SU-DHL-6 (cell line): ENCODE data around the gene TMEM62.

Experiments
- H2AFZ ChIP-seq: fragments of 200-600 bp; sonication (generic); 2 replicates; pipeline ENCODE4 v1.6.1; 2014; ENCODE audit warnings: low read depth, mild to moderate bottlenecking, moderate library complexity, mixed read lengths, antibody characterized with exemption, low read length; ENCODE audit not compliant: severe bottlenecking
- H3F3A ChIP-seq: fragments of 200-600 bp; shearing (Covaris generic); 2 replicates; pipeline ENCODE4 v1.6.0; 2016; ENCODE audit warnings: antibody characterized with exemption, mild to moderate bottlenecking; ENCODE audit not compliant: insufficient read depth
- H3K27ac ChIP-seq: fragments of 200-600 bp; sonication (generic); 2 replicates; pipeline ENCODE4 v1.5.1; 2016; ENCODE audit warnings: low read depth, mild to moderate bottlenecking, low read length, moderate library complexity, mixed read lengths
- H3K27me3 ChIP-seq: fragments of 200-600 bp; sonication (generic), shearing (Covaris generic); 2 replicates; pipeline ENCODE4 v1.6.0; 2014; ENCODE audit warnings: mild to moderate bottlenecking, low read length
- H3K36me3 ChIP-seq: fragments of 200-600 bp; sonication (generic); 2 replicates; pipeline ENCODE4 v1.6.1; 2014; ENCODE audit warnings: mild to moderate bottlenecking, low read length, mixed read lengths
- H3K4me2 ChIP-seq: fragments of 300-600, 200-600 bp; shearing (Covaris generic), sonication (generic); 2 replicates; pipeline ENCODE4 v1.6.0; 2014; ENCODE audit warnings: low read length, low read depth, mild to moderate bottlenecking; ENCODE audit not compliant: poor library complexity, severe bottlenecking
- H3K4me3 ChIP-seq: fragments of 200-600 bp; sonication (generic); 2 replicates; pipeline ENCODE4 v1.5.1; 2014; ENCODE audit warnings: antibody characterized with exemption, low read length, mild to moderate bottlenecking, mixed read lengths; ENCODE audit not compliant: insufficient read depth, poor library complexity, severe bottlenecking
- H3K79me2 ChIP-seq: fragments of 200-600 bp; sonication (generic); 2 replicates; pipeline ENCODE4 v1.6.1; 2014; ENCODE audit warnings: mild to moderate bottlenecking, low read length, moderate library complexity; ENCODE audit not compliant: insufficient read depth
- H3K9ac ChIP-seq: fragments of 200-600 bp; sonication (generic); 2 replicates; pipeline ENCODE4 v1.7.0; 2014; ENCODE audit warnings: mild to moderate bottlenecking, low read length
- H3K9me2 ChIP-seq: fragments of 200-600 bp; sonication (generic); replicated peaks from 2 replicates; pipeline ENCODE4 v1.6.1; 2014; ENCODE audit warnings: low read length; ENCODE audit not compliant: insufficient read depth
- H3K9me3 ChIP-seq: fragments of 200-600 bp; sonication (generic); 2 replicates; pipeline ENCODE4 v1.6.1; 2014; ENCODE audit warnings: low read length, mixed read lengths; ENCODE audit not compliant: insufficient read depth
- H4K20me1 ChIP-seq: fragments of 200-600 bp; sonication (generic); 2 replicates; pipeline ENCODE4 v1.6.1; 2014; ENCODE audit warnings: low read depth, mild to moderate bottlenecking, antibody characterized with exemption, low read length, moderate library complexity, mixed read lengths
- EZH2phosphoT487 ChIP-seq: fragments of 200-600 bp; sonication (generic), shearing (Covaris generic); conservative IDR thresholded peaks from 2 replicates; pipeline ENCODE4 v1.6.1; 2018; ENCODE audit warnings: mild to moderate bottlenecking, antibody characterized with exemption, low read length, moderate library complexity, mixed read lengths
- TF ChIP-seq, protein P1 (sequence below): fragments of 200-600 bp; sonication (generic); IDR thresholded peaks from one replicate; pipeline ENCODE4 v1.5.1; 2017; ENCODE audit warnings: antibody characterized with exemption, mild to moderate bottlenecking, low read length, moderate library complexity; ENCODE audit not compliant: insufficient read depth, poor library complexity, severe bottlenecking

The TMEM62 gene

DNA sequence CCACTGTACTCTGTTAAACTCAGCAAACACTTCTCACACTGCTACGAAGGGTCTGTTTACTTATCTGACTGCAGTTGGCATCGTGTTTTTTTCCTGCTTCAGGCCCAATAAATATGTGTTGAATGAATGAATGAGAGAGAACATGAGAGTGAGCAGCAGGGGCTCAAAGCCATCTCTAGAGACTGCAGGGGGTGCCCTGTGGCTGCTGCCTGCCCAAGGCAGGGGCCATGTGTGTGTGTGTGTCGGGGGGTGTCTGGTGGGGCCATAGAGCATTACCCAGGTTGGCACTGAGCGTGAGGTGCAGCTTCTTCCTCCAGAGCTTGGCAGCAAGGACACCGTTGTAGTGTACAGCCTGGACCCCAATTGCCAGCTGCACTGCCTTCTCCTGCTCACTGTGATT lies 72.7 kb downstream of the TMEM62 start:
- H4K20me1 ChIP-seq: no peaks in the 10 kb centered on the region
- TF ChIP-seq, protein P1, sequence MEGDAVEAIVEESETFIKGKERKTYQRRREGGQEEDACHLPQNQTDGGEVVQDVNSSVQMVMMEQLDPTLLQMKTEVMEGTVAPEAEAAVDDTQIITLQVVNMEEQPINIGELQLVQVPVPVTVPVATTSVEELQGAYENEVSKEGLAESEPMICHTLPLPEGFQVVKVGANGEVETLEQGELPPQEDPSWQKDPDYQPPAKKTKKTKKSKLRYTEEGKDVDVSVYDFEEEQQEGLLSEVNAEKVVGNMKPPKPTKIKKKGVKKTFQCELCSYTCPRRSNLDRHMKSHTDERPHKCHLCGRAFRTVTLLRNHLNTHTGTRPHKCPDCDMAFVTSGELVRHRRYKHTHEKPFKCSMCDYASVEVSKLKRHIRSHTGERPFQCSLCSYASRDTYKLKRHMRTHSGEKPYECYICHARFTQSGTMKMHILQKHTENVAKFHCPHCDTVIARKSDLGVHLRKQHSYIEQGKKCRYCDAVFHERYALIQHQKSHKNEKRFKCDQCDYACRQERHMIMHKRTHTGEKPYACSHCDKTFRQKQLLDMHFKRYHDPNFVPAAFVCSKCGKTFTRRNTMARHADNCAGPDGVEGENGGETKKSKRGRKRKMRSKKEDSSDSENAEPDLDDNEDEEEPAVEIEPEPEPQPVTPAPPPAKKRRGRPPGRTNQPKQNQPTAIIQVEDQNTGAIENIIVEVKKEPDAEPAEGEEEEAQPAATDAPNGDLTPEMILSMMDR: no peak
- TF ChIP-seq EZH2phosphoT487: no peak
- H3K4me2 ChIP-seq: no peak overlapping the region
- no peaks in the 10 kb centered on the region for H3K36me3 ChIP-seq
- H3K4me3 ChIP-seq: no peak overlapping the region
- H3K27ac ChIP-seq: no peak overlapping the region
- H3K9me2 ChIP-seq: no peaks in the 10 kb centered on the region
- H3K9me3 ChIP-seq: no peaks in the 10 kb centered on the region
- H3K9ac ChIP-seq: no peak overlapping the region
- H3K79me2 ChIP-seq: no peaks in the 10 kb centered on the region
- no peak overlapping the region for H2AFZ ChIP-seq
- H3K27me3 ChIP-seq: no peaks in the 10 kb centered on the region
- H3F3A ChIP-seq: no peaks in the 10 kb centered on the region

DNA sequence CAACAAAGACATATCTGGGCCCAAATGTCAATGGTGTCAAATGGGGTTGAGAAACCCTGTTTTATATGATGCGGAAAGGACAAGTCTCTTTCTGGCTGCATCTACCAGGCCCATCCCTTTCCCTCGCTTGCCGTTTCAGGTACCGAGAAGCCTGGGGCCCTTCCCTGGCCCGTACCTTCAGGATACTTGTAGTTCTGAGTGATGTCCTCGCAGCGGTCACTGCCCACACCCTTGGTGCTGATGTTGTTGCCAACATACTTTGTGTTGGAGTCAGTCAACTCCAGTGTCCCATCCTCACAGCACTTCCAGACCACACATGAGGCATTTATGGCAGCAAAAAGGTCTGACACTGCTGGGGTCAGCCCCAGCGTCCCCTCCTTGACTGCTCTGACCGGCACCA lies 73.6 kb downstream of the TMEM62 start:
- Histone ChIP-seq H4K20me1 (no peaks in the 10 kb centered on the region), H3K79me2 (no peaks in the 10 kb centered on the region), H3K4me2 (no peak overlapping the region), H2AFZ (no peak overlapping the region), H3K9ac (no peak overlapping the region), H3K27me3 (no peaks in the 10 kb centered on the region), H3K4me3 (no peak overlapping the region), H3K9me2 (no peaks in the 10 kb centered on the region), H3K27ac (no peak overlapping the region), H3K9me3 (no peaks in the 10 kb centered on the region), H3F3A (no peaks in the 10 kb centered on the region), H3K36me3 (no peaks in the 10 kb centered on the region)
- TF ChIP-seq, protein P1: no peak
- TF ChIP-seq EZH2phosphoT487: no peak

DNA sequence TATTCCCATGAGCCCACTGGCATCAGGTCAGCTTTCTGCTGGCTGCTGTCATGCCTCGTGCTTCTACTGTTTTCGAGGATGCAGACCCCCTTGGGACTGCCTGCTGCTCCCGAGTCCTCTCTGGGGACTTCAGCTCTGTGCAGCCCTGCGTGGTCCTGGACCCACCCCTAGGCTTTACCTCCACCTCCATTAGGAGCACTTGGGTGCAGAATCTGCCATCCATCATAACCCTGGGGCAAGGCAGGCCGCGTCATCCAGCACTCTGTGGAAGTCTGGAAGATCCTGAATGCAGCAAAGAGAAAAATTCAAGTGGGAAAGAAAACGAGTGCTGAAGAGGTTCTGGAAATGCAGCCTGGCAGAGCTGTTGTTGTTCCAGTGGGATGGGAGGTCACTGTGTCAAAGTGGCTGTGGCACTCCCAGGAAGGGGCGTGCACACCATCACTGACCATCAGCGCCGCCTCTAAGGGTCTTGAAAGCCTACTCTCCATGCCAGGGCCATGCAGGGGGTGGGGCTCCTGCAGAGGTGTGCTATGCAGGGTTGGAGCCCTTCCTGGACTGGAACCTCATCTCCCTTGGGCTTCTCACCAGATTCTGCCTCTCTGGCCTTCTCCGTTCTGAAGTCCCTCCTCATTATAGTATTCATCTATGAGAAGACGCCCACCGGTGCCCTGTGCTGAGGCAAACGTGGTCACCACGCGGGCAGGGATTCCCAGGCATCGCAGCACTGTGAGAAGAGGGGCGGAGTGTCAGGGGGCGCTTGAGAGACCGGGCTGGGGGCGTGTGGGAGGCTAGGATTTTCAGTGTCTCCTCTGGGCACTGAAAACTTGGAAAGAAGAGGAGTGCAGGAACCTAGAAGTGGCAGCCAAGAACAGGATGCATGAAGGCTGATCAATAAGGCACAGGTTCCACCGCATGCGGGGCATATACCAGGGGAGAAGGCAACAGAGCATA lies 74.9 kb downstream of the TMEM62 start:
- Histone ChIP-seq H3K4me3 (no peak overlapping the region), H3K27me3 (no peaks in the 10 kb centered on the region), H3K9me2 (no peaks in the 10 kb centered on the region), H3K27ac (no peak overlapping the region), H3K36me3 (no peaks in the 10 kb centered on the region), H2AFZ (no peak overlapping the region), H3K79me2 (no peaks in the 10 kb centered on the region), H3K9me3 (no peaks in the 10 kb centered on the region), H3F3A (no peaks in the 10 kb centered on the region), H3K4me2 (no peak overlapping the region), H4K20me1 (no peaks in the 10 kb centered on the region), H3K9ac (no peak overlapping the region)
- no peak for TF ChIP-seq EZH2phosphoT487

DNA sequence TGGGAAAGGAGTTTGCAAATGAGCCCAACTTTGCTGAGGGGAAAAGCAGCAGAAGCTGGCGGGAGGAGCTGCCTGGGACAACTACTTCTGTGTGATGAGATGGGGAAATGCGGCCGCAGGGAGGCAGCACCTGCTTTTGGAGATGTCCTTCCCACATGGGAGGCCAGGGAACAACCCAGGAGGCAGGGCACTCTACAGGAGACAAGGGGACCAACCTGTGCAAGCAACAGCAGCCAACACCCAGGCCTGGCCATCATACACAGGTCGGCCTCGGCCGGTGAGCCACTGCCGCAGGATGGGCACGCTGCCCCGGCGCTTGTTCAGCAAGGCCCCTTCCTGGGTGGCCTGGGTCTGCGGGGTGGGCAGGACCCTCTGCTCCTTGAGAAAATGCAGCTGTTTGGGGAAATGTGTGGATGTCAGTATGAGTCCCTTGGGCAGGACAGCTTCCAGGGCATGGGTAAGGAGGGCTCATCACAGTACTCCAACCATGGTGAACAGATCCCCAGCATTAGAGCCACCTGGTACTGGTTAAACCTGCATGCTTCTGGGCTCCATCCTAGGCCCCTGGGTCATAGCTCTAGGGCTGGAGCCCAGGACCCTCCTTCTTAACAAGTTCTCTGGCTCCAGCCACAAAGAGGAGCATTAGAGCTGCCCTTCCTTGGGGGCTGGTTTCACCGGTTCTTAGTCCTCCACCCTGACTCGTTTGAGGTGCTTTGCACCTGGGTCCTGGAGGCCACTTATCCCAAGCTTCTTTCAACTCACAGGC lies 75.9 kb downstream of the TMEM62 start:
- H3K4me3 ChIP-seq: no peak overlapping the region
- no peak overlapping the region for H3K4me2 ChIP-seq
- H3K27me3 ChIP-seq: no peaks in the 10 kb centered on the region
- H4K20me1 ChIP-seq: no peaks in the 10 kb centered on the region
- H3K9me3 ChIP-seq: no peaks in the 10 kb centered on the region
- no peaks in the 10 kb centered on the region for H3F3A ChIP-seq
- TF ChIP-seq EZH2phosphoT487: no peak
- TF ChIP-seq, protein P1: no peak
- H3K9me2 ChIP-seq: no peaks in the 10 kb centered on the region
- no peaks in the 10 kb centered on the region for H3K36me3 ChIP-seq
- H3K9ac ChIP-seq: no peak overlapping the region
- no peak overlapping the region for H3K27ac ChIP-seq
- no peaks in the 10 kb centered on the region for H3K79me2 ChIP-seq
- no peak overlapping the region for H2AFZ ChIP-seq
